Esophagus muscularis mucosa (tissue), 4 donors: ENCODE measurements around the gene CLEC16A.

Source experiments
- EP300 ChIP-seq: sonication (generic); formaldehyde crosslinking; IDR thresholded peaks from one replicate; pipeline ENCODE4 v1.6.1; 2017; ENCODE audit warnings: antibody characterized with exemption
- POLR2A ChIP-seq: fragments of 450-650 bp; IDR thresholded peaks from one replicate; pipeline ENCODE4 v1.6.1; 2017; ENCODE audit warnings: antibody characterized with exemption, moderate library complexity, mild to moderate bottlenecking, low read depth
- POLR2AphosphoS5 ChIP-seq, 2 donors: sonication (generic); formaldehyde crosslinking; IDR thresholded peaks; one replicate each; pipeline ENCODE4 v1.6.1; 2017; ENCODE audit warnings: antibody characterized with exemption in 2 of 2
- TF ChIP-seq, protein P1 (sequence below), 3 experiments: fragments of 200-600 bp in 2 of 3; fragments of 450-650 bp in 1 of 3; sonication (generic) in 2 of 3; IDR thresholded peaks; one replicate each; pipeline ENCODE4 v1.5.1; 2017 to 2019; ENCODE audit warnings: antibody characterized with exemption in 3 of 3, mild to moderate bottlenecking in 2 of 3, moderate library complexity in 1 of 3

DNA sequence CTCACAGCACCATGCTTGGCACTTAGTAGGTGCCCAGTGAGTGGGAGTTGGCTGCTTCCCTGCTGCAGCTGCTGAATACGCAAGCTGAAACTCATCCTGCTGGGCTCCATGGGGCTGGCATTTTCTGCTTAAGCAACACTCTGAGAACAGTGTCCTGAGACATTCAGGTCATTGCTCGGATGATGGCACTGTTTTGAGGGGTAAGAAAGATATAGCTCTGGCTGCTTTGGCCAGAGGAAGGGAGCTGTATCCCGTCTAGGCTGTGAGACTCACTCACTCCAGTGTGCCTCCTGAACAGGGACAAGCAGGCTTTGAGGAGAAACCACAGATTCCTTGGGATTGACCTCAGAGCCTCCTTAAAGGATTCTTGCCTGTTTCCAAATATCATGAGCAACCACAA is 120.5 kb downstream of the CLEC16A start:
- TF ChIP-seq, protein P1, sequence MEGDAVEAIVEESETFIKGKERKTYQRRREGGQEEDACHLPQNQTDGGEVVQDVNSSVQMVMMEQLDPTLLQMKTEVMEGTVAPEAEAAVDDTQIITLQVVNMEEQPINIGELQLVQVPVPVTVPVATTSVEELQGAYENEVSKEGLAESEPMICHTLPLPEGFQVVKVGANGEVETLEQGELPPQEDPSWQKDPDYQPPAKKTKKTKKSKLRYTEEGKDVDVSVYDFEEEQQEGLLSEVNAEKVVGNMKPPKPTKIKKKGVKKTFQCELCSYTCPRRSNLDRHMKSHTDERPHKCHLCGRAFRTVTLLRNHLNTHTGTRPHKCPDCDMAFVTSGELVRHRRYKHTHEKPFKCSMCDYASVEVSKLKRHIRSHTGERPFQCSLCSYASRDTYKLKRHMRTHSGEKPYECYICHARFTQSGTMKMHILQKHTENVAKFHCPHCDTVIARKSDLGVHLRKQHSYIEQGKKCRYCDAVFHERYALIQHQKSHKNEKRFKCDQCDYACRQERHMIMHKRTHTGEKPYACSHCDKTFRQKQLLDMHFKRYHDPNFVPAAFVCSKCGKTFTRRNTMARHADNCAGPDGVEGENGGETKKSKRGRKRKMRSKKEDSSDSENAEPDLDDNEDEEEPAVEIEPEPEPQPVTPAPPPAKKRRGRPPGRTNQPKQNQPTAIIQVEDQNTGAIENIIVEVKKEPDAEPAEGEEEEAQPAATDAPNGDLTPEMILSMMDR (IDR thresholded peaks at IDR 0.05) = no peak
- TF ChIP-seq POLR2A (no peak), EP300 (no peak), POLR2AphosphoS5 (IDR thresholded peaks at IDR 0.05) (no peak)
